Measurements from ENCODE around the gene ZNF488.
"Not testable (repeated sequence)": the region's sequence is repeated elsewhere in the genome, so short reads cannot be mapped to it uniquely, and the experiment has no call there.

ZNF488 gene

GRCh38 chr10:47409171-47409865 is 25.2 kb upstream of the ZNF488 start:
- no peak for DNase-seq

GRCh38 chr10:47408606-47409005 is 24.5 kb upstream of the ZNF488 start:
- no peak for DNase-seq

GRCh38 chr10:47406870-47407691 is 23.0 kb upstream of the ZNF488 start:
- DNase-seq = no peak

- no peak for DNase-seq
Measured at GRCh38 chr10:47406548-47406869, 22.4 kb upstream of the ZNF488 start.

GRCh38 chr10:47405857-47406547 is 21.9 kb upstream of the ZNF488 start:
- no peak for DNase-seq

- DNase-seq = no peak
Measured at GRCh38 chr10:47404937-47405336, 20.8 kb upstream of the ZNF488 start.

- DNase-seq = no peak
Measured at GRCh38 chr10:47404446-47404845, 20.4 kb upstream of the ZNF488 start.

- no peak for DNase-seq
Measured at GRCh38 chr10:47403446-47404318, 19.6 kb upstream of the ZNF488 start.

- DNase-seq = no peak
Measured at GRCh38 chr10:47402641-47403301, 18.7 kb upstream of the ZNF488 start.

GRCh38 chr10:47401874-47402640 is 18.0 kb upstream of the ZNF488 start:
- DNase-seq = no peak

GRCh38 chr10:47401210-47401609 is 17.1 kb upstream of the ZNF488 start:
- no peak for DNase-seq

GRCh38 chr10:47400786-47401185 is 16.7 kb upstream of the ZNF488 start:
- DNase-seq = no peak

GRCh38 chr10:47400251-47400650 is 16.2 kb upstream of the ZNF488 start:
- no peak for DNase-seq

GRCh38 chr10:47397256-47397655 is 13.2 kb upstream of the ZNF488 start:
- DNase-seq = no peak

- DNase-seq = no peak
Measured at GRCh38 chr10:47396311-47396717, 12.2 kb upstream of the ZNF488 start.

GRCh38 chr10:47389619-47390018 is 5.5 kb upstream of the ZNF488 start:
- DNase-seq = no peak

GRCh38 chr10:47388879-47389278 is 4.8 kb upstream of the ZNF488 start:
- DNase-seq = no peak

- DNase-seq = not testable (repeated sequence)
Measured at GRCh38 chr10:47386104-47386503, 2.0 kb upstream of the ZNF488 start.

- DNase-seq = no peak
Measured at GRCh38 chr10:47383261-47384147, 589 bp downstream of the ZNF488 start.
